Ramos (cell line): Measurements from ENCODE around the gene FKBP3.
"Not testable (repeated sequence)": the region's sequence is repeated elsewhere in the genome, so short reads cannot be mapped to it uniquely, and the experiment has no call there.

ENCODE experiments used
- in situ Hi-C: fragments of 300-500 bp; cut with MboI; formaldehyde crosslinking; loops from one replicate; pipeline ENCODE4 v1.14.3; 2022; ENCODE audit warnings: low sequenced_read_pairs; ENCODE audit not compliant: unreplicated experiment

Gene FKBP3

GRCh38 chr14:45134051-45134958, at the start of gene FKBP3:
Gene FKBP3, minus strand, starts transcription at chr14:45134481. Its CDS starts 25 bp downstream, at chr14:45134456.
- in situ Hi-C loops: no loop called here

- in situ Hi-C loops: no loop called here
Measured at GRCh38 chr14:45181806-45182205, 47.5 kb upstream of the FKBP3 start.

- in situ Hi-C loops: no loop called here
Measured at GRCh38 chr14:45181329-45181728, 47.0 kb upstream of the FKBP3 start.

GRCh38 chr14:45177076-45177475, 42.8 kb upstream of the FKBP3 start:
- in situ Hi-C loops: no loop called here

GRCh38 chr14:45169906-45170305, 35.6 kb upstream of the FKBP3 start:
- in situ Hi-C loops: no loop called here

GRCh38 chr14:45156067-45156466, 21.8 kb upstream of the FKBP3 start:
- in situ Hi-C loops: no loop called here

GRCh38 chr14:45150386-45150890, 16.2 kb upstream of the FKBP3 start:
- in situ Hi-C loops: no loop called here

- in situ Hi-C loops: no loop called here
Measured at GRCh38 chr14:45149602-45150001, 15.3 kb upstream of the FKBP3 start.

- in situ Hi-C loops: no loop called here
Measured at GRCh38 chr14:45145214-45145613, 10.9 kb upstream of the FKBP3 start.

GRCh38 chr14:45144658-45145057, 10.4 kb upstream of the FKBP3 start:
- in situ Hi-C loops: no loop called here

GRCh38 chr14:45142083-45142482, 7.8 kb upstream of the FKBP3 start:
- in situ Hi-C loops: not testable (repeated sequence)

- in situ Hi-C loops: no loop called here
Measured at GRCh38 chr14:45140661-45141187, 6.4 kb upstream of the FKBP3 start.

- in situ Hi-C loops: no loop called here
Measured at GRCh38 chr14:45136399-45136798, 2.1 kb upstream of the FKBP3 start.

GRCh38 chr14:45135659-45136395, 1.5 kb upstream of the FKBP3 start, which contains the start of gene FANCM:
Gene FANCM, plus strand, starts transcription at chr14:45135930. Its CDS starts 102 bp downstream, at chr14:45136032.
- in situ Hi-C loops: no loop called here

- in situ Hi-C loops: no loop called here
Measured at GRCh38 chr14:45135156-45135555, 875 bp upstream of the FKBP3 start.

- in situ Hi-C loops: no loop called here
Measured at GRCh38 chr14:45133683-45134050, 614 bp downstream of the FKBP3 start.

- in situ Hi-C loops: no loop called here
Measured at GRCh38 chr14:45128963-45129629, 5.2 kb downstream of the FKBP3 start.

- in situ Hi-C loops: no loop called here
Measured at GRCh38 chr14:45125754-45126153, 8.5 kb downstream of the FKBP3 start.

- in situ Hi-C loops: no loop called here
Measured at GRCh38 chr14:45123271-45123670, 11.0 kb downstream of the FKBP3 start.

GRCh38 chr14:45120096-45120495, 14.2 kb downstream of the FKBP3 start:
- in situ Hi-C loops: no loop called here
